Panc1 (cell line): ENCODE results near the gene PRKCZ. TPM values are rescaled to one million over a fixed set of nuclear protein-coding genes. Genes with fewer than 3 reads are reported as not detected.

ENCODE experiments used
- ATAC-seq: fragments of 200-7000 bp; cut with Tn5 transposase; 2 replicates; pipeline ENCODE4 v1.9.1; 2020; ENCODE audit warnings: mild to moderate bottlenecking, moderate library complexity
- BruUV-seq: library from RNA; stranded (reverse); fragments of 400-500 nt; replicated peaks from 2 replicates; lab custom pipeline; 2021; lab: Mats Ljungman, UMichigan
- CTCF ChIA-PET: fragments of 300-600 bp; sonication (Branson Sonifier 250); formaldehyde crosslinking; loops from one replicate; lab custom pipeline; 2022; ENCODE audit warnings: antibody characterized with exemption; lab: Charles Lee
- POLR2A ChIA-PET: fragments of 300-600 bp; sonication (Branson Sonifier 250); formaldehyde crosslinking; loops from one replicate; lab custom pipeline; 2022; ENCODE audit warnings: antibody characterized with exemption; lab: Charles Lee
- DNase-seq: peaks from one replicate; pipeline ENCODE4 v3.0.0-alpha.2; 2010; ENCODE audit warnings: low read depth, low spot score
- H3K27ac ChIP-seq: 2 replicates; pipeline ENCODE4 v1.5.1; 2011; ENCODE audit warnings: mild to moderate bottlenecking, low read length, inconsistent platforms
- H3K27me3 ChIP-seq: fragments of 200-500 bp; sonication (Bioruptor generic); 2 replicates; pipeline ENCODE4 v1.6.0; 2014; ENCODE audit warnings: low read length, inconsistent platforms; ENCODE audit not compliant: control insufficient read depth, insufficient read depth
- H3K36me3 ChIP-seq: fragments of 200-500 bp; sonication (Bioruptor generic); 2 replicates; pipeline ENCODE4 v1.5.1; 2014; ENCODE audit warnings: inconsistent platforms, mild to moderate bottlenecking, low read length, moderate library complexity; ENCODE audit not compliant: control insufficient read depth, insufficient read depth
- H3K4me1 ChIP-seq: 2 replicates; pipeline ENCODE4 v1.5.1; 2011; ENCODE audit warnings: inconsistent platforms, mild to moderate bottlenecking, low read length, moderate library complexity; ENCODE audit not compliant: control insufficient read depth, insufficient read depth
- H3K4me3 ChIP-seq, 2 experiments: 2 replicates each; pipeline ENCODE4 v1.5.1; 2011 to 2012; ENCODE audit warnings: low read depth in 2 of 2, low read length in 2 of 2, mild to moderate bottlenecking in 2 of 2, inconsistent platforms in 1 of 2, moderate library complexity in 1 of 2
- H3K9me3 ChIP-seq: fragments of 200-500 bp; sonication (Bioruptor generic); 2 replicates; pipeline ENCODE4 v1.5.1; 2014; ENCODE audit warnings: low read depth, mild to moderate bottlenecking, inconsistent platforms, low read length, moderate library complexity; ENCODE audit not compliant: control insufficient read depth, insufficient read depth
- CTCF ChIP-seq: fragments of 450-650 bp; IDR thresholded peaks from 2 replicates; pipeline ENCODE4 v1.5.1; 2017; ENCODE audit warnings: mild to moderate bottlenecking
- POLR2AphosphoS5 ChIP-seq: IDR thresholded peaks from 2 replicates; pipeline ENCODE4 v1.6.1; 2012; ENCODE audit warnings: mild to moderate bottlenecking, low read depth, low read length, moderate library complexity
- REST ChIP-seq, 2 experiments: IDR thresholded peaks; 2 replicates each; pipeline ENCODE4 v1.6.1; 2011 to 2012; ENCODE audit warnings: low read depth in 2 of 2, control low read depth in 1 of 2, low read length in 1 of 2, mild to moderate bottlenecking in 1 of 2, moderate library complexity in 1 of 2; ENCODE audit not compliant: insufficient read depth in 1 of 2
- SIN3A ChIP-seq: IDR thresholded peaks from 2 replicates; pipeline ENCODE4 v1.6.1; 2012; ENCODE audit warnings: low read depth, mild to moderate bottlenecking, low read length, moderate library complexity, borderline replicate concordance; ENCODE audit not compliant: insufficient read depth
- TCF7L2 ChIP-seq: IDR thresholded peaks from 2 replicates; pipeline ENCODE4 v1.6.1; 2011; ENCODE audit warnings: mild to moderate bottlenecking, low read depth, low read length, inconsistent platforms
- in situ Hi-C: cut with HindIII; loops from 2 replicates; pipeline ENCODE4 v1.10.0; 2016; ENCODE audit warnings: low sequenced_read_pairs, low pct_unique_long_range_greater_than_20kb
- intact Hi-C: fragments of 100-400 bp; cut with micrococcal nuclease; formaldehyde crosslinking; loops from one replicate; pipeline ENCODE4 v1.10.0; 2022; ENCODE audit not compliant: unreplicated experiment
- total RNA-seq: library from RNA; stranded (reverse); gene quantifications from one replicate; pipeline ENCODE4 v1.2.1, GENCODE V29; 2021; ENCODE audit not compliant: unreplicated experiment

PRKCZ gene
- total RNA-seq, 1 experiment from 2014 or later, result 26.7 TPM

GRCh38 chr1:2194319-2194897 is 144.2 kb downstream of the PRKCZ start, which contains the start of gene FAAP20:
FAAP20 (minus strand) TSS chr1:2194772; CDS start chr1:2194749, 23 bp downstream.
- in situ Hi-C loops (loop anchor here (10.0 kb wide), 1 partner anchor 200 kb away; the partner anchor contains the start of genes MORN1 and RER1), intact Hi-C loops (loop anchor here (2.0 to 10.0 kb wide), 2 partner anchors 120 to 186 kb away; no protein-coding TSS in a partner anchor)
- POLR2A ChIA-PET, result interaction anchor here (0.6 kb wide), 1 partner anchor 187 kb away, joined by 5 read pairs; no protein-coding TSS in a partner anchor
- H3K4me3 ChIP-seq, result peak within 1 kb of the TSS; percentile 63 to 71
- peaks cover 46% of the 10 kb centered on the region for H3K4me1 ChIP-seq
- CTCF ChIA-PET, result interaction anchor here (0.6 to 3.2 kb wide), 10 partner anchors 31 to 197 kb away, joined by 3 to 38 read pairs (median 4); partner anchors contain the start of genes MORN1 and RER1
- TF ChIP-seq CTCF (no peak), SIN3A (0 out of 2 replicates have a peak, but pooled peaks have one; percentile 45), REST (IDR thresholded peaks at IDR 0.05; ENCODE audit: insufficient read depth in 1 of 2, low read depth in 2 of 2, low read length in 1 of 2) (no peak)
- no peaks in the 10 kb centered on the region for H3K9me3 ChIP-seq
- no peaks in the 10 kb centered on the region; the same call in 1 of the 2 replicates for H3K36me3 ChIP-seq
- H3K27me3 ChIP-seq, result no peaks in the 10 kb centered on the region
- peak; percentile 62 for ATAC-seq
- no TSS peak for BruUV-seq
- peak within 1 kb of the TSS; percentile 91 for H3K27ac ChIP-seq
- DNase-seq, result no peak

DNA sequence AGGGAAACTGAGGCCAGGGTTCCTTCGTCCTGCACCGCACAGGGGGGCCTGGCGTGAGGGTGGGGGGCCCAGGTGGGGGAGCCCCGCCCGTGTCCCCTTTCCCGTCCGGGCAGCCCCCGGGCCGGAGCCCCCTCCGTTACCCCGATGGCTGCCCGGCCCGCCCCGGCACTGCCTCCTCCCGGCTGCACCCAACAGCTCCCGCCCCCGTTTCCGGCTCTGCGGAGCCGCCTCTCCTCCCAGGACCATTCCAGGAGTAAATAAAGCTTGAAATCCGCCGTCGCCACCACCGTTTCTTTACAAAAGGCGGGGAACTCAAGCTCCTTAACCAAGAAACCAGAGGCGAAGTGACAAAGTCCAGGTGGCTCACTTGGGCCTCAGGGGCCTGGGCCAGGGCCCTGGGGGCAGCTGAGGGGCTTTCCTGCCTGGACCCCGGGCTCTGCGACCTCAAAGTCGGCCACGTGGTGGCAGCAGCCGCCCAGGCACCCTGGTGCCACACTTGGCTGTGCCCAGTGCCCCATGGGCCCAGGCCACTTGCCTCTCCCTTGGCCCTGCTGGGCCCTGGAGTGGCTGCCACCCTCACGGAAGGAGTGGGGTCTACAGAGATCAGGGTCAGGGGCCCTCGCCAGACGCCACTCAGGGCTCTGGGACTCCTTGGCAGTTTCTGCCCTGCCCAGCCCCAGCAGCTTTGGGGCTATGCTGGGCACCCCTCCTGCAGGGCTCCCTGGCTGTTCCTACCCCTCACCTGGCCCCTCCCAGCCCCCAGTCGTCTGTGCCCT is 144.9 kb downstream of the PRKCZ start:
- peak; percentile 97 for TF ChIP-seq CTCF
- TF ChIP-seq TCF7L2, result no peak
- peak; percentile 25; the same call in 1 of the 2 replicates for TF ChIP-seq POLR2AphosphoS5
- TF ChIP-seq SIN3A, result peak; percentile 22; the same call in 1 of the 2 replicates
- TF ChIP-seq REST (IDR thresholded peaks at IDR 0.05; ENCODE audit: insufficient read depth in 1 of 2, low read depth in 2 of 2, low read length in 1 of 2), result 0 out of 4 replicates have a peak, but pooled peaks of 1 of the 2 experiments have one; percentile 40
- Histone ChIP-seq H3K4me1 (peaks cover 44% of the 10 kb centered on the region), H3K4me3 (peak overlapping the region; percentile 63), H3K9me3 (no peaks in the 10 kb centered on the region), H3K27me3 (no peaks in the 10 kb centered on the region), H3K27ac (peak overlapping the region; percentile 91), H3K36me3 (no peaks in the 10 kb centered on the region; the same call in 1 of the 2 replicates)
- in situ Hi-C loops (loop anchor here (10.0 kb wide), 1 partner anchor 200 kb away; the partner anchor contains the start of genes MORN1 and RER1), intact Hi-C loops (loop anchor here (2.0 to 10.0 kb wide), 2 partner anchors 120 to 186 kb away; no protein-coding TSS in a partner anchor)
- BruUV-seq, result no TSS peak
- ATAC-seq (peak; percentile 84), DNase-seq (no peak)
- POLR2A ChIA-PET, result interaction anchor here (0.6 kb wide), 4 partner anchors 15 to 362 kb away, joined by 3 to 8 read pairs (median 4); no protein-coding TSS in a partner anchor
- CTCF ChIA-PET, result interaction anchor here (0.5 to 3.2 kb wide), 11 partner anchors 30 to 236 kb away, joined by 3 to 38 read pairs (median 4); partner anchors contain the start of genes MORN1 and RER1
